ENCODE data around the gene ZNF710.
"Not testable (repeated sequence)": the region's sequence is repeated elsewhere in the genome, so short reads cannot be mapped to it uniquely, and the experiment has no call there.

ZNF710 gene

GRCh38 chr15:90001062-90001682, at the start of gene ZNF710:
TSS of gene ZNF710 (plus strand) at chr15:90001324. CDS start at chr15:90067138, 65,814 bp downstream.
- no peak for DNase-seq (ENCODE audit: low read depth)

- DNase-seq (ENCODE audit: low read depth) = no peak
Measured at GRCh38 chr15:89954541-89954940, 46.6 kb upstream of the ZNF710 start.

GRCh38 chr15:89955449-89955998, 45.6 kb upstream of the ZNF710 start:
- DNase-seq (ENCODE audit: low read depth) = not testable (repeated sequence)

GRCh38 chr15:89958107-89958805, 42.9 kb upstream of the ZNF710 start:
- DNase-seq (ENCODE audit: low read depth) = no peak

- no peak for DNase-seq (ENCODE audit: low read depth)
Measured at GRCh38 chr15:89963301-89964231, 37.6 kb upstream of the ZNF710 start.

- DNase-seq (ENCODE audit: low read depth) = no peak
Measured at GRCh38 chr15:89964232-89964954, 36.7 kb upstream of the ZNF710 start.

- DNase-seq (ENCODE audit: low read depth) = no peak
Measured at GRCh38 chr15:89967881-89968280, 33.2 kb upstream of the ZNF710 start.

GRCh38 chr15:89971592-89971997, 29.5 kb upstream of the ZNF710 start:
- peak; percentile 23 for DNase-seq (ENCODE audit: low read depth)

- no peak for DNase-seq (ENCODE audit: low read depth)
Measured at GRCh38 chr15:89972085-89972484, 29.0 kb upstream of the ZNF710 start.

GRCh38 chr15:89975482-89976245, 25.5 kb upstream of the ZNF710 start:
- DNase-seq (ENCODE audit: low read depth) = no peak

GRCh38 chr15:89976246-89976600, 24.9 kb upstream of the ZNF710 start:
- no peak for DNase-seq (ENCODE audit: low read depth)

GRCh38 chr15:89977836-89978235, 23.3 kb upstream of the ZNF710 start:
- not testable (repeated sequence) for DNase-seq (ENCODE audit: low read depth)

GRCh38 chr15:89978914-89979313, 22.2 kb upstream of the ZNF710 start:
- no peak for DNase-seq (ENCODE audit: low read depth)

GRCh38 chr15:89980896-89981295, 20.2 kb upstream of the ZNF710 start:
- no peak for DNase-seq (ENCODE audit: low read depth)

GRCh38 chr15:89982315-89983055, 18.6 kb upstream of the ZNF710 start:
- DNase-seq (ENCODE audit: low read depth) = no peak

GRCh38 chr15:89984001-89984400, 17.1 kb upstream of the ZNF710 start:
- DNase-seq (ENCODE audit: low read depth) = no peak

- DNase-seq (ENCODE audit: low read depth) = no peak
Measured at GRCh38 chr15:89984421-89985010, 16.6 kb upstream of the ZNF710 start.

GRCh38 chr15:89985111-89985510, 16.0 kb upstream of the ZNF710 start:
- no peak for DNase-seq (ENCODE audit: low read depth)

- no peak for DNase-seq (ENCODE audit: low read depth)
Measured at GRCh38 chr15:89991312-89991711, 9.8 kb upstream of the ZNF710 start.

- DNase-seq (ENCODE audit: low read depth) = no peak
Measured at GRCh38 chr15:89993349-89993748, 7.8 kb upstream of the ZNF710 start.

All from stromal cell of bone marrow (primary cell).